GM12874 (cell line): Measurements from ENCODE around the gene COX20.

ENCODE experiments used
- TF ChIP-seq, protein P1 (sequence below): IDR thresholded peaks from 2 replicates; pipeline ENCODE4 v1.5.1; 2011; ENCODE audit warnings: low read depth, mild to moderate bottlenecking, control low read depth, low read length, moderate library complexity; ENCODE audit not compliant: insufficient read depth

The COX20 gene

DNA sequence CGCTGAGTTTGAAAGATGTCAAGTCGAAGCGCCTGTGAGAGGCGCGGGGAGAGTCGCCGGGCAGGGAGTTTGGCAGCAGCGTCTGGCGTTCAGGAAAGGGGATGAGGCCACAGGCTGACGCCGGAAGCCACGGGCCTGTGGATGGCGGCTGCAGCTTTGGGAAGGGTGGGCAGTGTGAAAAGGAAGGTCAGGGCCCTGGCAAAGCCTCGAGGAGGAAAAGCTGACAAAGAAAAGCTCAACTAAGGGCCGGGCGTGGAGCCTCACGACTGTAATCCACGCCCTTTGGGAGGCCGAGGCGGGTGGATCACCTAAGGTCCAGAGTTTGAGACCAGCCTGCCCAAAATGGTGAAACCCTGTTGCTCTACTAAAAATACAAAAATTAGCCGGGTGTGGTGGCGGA is 25.2 kb upstream of the COX20 start:
- TF ChIP-seq, protein P1, sequence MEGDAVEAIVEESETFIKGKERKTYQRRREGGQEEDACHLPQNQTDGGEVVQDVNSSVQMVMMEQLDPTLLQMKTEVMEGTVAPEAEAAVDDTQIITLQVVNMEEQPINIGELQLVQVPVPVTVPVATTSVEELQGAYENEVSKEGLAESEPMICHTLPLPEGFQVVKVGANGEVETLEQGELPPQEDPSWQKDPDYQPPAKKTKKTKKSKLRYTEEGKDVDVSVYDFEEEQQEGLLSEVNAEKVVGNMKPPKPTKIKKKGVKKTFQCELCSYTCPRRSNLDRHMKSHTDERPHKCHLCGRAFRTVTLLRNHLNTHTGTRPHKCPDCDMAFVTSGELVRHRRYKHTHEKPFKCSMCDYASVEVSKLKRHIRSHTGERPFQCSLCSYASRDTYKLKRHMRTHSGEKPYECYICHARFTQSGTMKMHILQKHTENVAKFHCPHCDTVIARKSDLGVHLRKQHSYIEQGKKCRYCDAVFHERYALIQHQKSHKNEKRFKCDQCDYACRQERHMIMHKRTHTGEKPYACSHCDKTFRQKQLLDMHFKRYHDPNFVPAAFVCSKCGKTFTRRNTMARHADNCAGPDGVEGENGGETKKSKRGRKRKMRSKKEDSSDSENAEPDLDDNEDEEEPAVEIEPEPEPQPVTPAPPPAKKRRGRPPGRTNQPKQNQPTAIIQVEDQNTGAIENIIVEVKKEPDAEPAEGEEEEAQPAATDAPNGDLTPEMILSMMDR = no peak

DNA sequence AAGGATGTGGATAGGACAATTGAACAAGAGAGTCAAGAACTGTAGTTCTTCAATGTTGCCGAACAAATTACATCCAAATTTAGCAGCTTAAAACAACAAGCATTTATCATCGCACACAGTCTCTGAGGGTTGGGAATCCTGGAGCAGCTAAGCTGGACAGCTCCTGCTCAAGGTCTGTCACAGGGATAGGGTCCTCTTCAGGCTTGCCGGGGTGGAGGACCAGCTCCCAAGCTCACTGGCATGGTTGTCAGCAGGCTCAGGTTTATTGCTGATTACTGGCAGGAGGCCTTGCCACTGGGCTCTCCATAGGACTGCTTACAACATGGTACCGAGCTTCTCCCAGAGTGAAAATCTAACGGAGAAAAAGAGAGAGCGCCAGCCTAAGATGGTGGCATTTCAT is 22.1 kb upstream of the COX20 start:
- TF ChIP-seq, protein P1 = no peak

DNA sequence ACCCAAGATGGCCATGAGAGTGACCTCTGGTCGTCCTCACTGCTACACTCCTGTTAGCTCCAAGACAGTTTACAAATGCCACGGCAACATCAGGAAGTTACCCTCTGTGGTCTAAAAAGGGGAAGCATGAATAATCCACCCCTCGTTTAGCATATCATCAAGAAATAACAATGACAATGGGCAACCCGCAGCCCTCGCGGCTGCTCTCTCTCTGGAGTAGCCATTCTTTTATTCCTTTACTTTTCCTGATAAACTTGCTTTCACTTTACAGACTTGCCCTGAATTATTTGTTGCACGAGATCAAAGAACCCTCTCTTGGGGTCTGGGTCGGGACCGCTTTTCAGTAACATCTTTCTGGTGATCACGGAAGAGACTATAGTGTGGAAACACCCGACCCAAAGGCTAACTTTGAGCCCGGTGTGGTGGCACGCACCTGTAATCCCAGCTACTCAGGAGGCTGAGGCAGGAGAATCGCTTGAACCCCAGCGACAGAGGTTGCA is 19.8 kb upstream of the COX20 start:
- TF ChIP-seq, protein P1 = no peak

DNA sequence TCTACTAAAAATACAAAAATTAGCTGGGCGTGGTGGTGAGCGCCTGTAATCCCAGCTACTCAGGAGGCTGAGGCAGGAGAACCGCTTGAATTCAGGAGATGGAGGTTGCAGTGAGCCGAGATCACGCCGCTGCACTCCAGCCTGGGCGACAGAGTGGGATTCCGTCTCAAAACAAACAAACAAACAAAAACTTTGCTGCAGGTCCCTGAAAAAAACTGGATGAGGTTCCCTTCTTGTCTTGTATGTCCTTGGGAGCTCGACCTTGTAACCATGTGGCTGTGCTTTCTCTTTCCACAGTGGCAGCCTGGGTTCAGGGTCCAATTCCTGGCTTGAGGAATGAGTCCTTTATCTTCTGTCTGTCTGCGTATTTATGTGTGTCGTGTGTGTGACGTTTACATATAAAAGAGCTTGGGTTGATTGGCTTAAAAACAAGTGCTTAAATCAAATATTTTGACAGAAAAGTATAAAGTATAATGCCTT is 18.0 kb upstream of the COX20 start:
- TF ChIP-seq, protein P1 = no peak

DNA sequence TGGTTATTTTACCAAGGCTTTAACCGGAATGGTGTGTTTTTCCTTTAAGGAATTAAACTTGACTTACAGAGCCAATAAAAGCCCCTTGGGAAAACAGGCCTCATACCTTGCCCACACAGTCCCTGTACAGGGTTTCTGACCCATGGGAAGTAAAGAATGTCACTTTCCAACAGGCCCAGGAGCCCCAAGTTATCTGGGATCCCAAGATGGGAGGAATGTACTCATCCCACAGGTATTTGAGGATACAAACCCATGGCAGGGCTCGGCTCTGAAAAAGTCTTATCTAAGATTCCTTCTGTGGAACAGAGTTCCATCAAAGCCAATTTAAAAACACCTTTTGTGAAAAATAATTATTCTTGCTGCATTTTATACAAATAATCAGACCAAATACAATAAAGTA is 15.3 kb upstream of the COX20 start:
- TF ChIP-seq, protein P1 = no peak

DNA sequence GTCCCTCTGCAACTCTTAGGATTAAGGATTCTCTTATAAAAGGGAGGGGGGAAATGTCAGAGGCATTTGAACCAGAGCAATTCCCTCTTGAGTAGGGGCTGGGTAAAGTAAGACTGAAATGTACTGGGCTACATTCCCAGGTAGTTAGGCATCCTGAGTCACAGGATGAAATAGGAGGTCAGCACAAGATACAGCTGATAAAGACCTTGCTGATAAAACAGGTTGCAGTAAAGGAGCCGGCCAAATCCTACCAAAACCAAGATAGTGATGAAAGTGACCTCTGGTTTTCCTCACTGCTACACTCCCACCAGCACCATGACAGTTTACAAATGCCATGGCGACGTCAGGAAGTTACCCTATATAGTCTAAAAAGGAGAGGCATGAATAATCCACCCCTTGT is 14.3 kb upstream of the COX20 start:
- TF ChIP-seq, protein P1 = no peak

DNA sequence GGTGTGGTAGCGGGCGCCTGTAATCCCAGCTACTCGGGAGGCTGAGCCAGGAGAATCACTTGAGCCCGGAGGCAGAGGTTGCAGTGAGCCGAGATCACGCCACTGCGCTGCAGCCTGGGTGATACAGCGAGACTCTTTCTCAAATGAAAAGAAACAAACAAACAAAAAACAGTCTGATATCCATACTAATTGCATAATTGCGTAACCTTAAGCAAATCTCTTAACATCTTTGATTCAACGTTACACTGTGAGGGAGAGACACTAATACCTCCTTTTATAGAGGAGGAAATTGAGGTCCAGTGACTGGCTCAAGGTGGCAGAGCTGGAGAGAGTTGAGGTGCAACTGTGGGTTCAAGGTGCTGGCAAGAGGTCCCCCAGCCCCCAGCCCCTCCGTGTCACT is 12.6 kb upstream of the COX20 start:
- TF ChIP-seq, protein P1 = no peak

DNA sequence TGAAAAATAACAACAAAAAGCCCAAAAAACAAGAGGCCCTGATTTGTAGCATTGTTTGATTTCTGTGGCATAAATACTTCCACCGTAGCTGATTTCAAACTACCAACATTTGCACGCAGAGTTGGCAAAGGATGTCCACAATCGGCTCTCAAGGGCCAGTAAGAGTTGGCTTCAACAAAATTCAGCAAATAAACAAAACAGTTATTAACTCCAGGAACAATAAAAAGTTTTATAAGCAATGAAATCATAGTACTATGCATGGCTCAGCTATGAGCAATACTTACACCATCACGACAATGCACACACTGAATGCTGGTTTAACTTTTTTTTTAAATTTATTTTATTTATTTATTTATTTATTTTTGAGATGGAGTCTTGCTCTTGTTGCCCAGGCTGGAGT is 8.7 kb upstream of the COX20 start:
- TF ChIP-seq, protein P1 = no peak
